ENCODE data around the gene RPLP2. TPM values are rescaled to one million over a fixed set of nuclear protein-coding genes. Genes with fewer than 3 reads are reported as not detected.

RPLP2 gene
- total RNA-seq, 1 experiment from 2014 or later, result 1,150 TPM

DNA sequence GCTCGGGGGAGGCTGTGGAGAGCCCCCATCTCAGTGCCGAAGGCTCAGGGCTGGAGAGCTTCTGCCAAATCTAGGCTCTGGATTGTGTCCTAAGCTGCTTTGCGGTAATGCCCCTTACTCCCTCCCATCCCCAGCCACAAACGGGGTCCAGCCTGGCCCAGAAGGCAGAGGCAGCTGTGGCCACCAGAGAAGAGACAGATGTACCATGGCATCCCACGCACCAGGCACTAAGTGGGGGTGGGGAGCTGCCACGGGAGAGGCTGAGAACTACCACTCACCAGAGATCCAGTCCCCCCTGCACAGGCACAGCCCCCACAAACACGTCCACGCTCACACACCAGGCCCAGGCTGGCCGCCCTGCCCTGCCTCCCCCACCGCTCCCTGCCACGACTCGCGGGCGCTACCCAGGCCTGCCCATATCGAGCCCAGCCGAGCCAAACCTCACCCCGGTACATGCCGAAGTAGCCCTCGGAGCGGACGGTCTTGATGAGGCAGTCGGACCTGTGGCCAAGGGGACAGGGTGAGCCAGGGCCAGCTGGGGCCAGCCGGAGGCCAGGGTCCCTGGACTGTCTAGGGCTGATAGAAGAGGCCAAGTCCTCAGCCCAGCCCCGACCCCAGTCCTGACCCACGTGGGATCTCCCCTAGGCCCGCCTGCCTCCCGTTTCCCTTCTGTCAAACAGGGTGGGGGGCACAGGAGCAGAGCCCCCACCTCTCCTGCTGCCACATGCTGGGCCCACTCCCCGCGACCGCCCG, 15.6 kb upstream of the RPLP2 start:
- H3K27me3 ChIP-seq, result no peaks in the 10 kb centered on the region
- no peaks in the 10 kb centered on the region for H3K36me3 ChIP-seq
- H3K4me1 ChIP-seq, result peaks cover 25% of the 10 kb centered on the region
- no peak overlapping the region for H3K27ac ChIP-seq
- DNase-seq, result peak in 1 of 2 experiments; percentile 24
- no peaks in the 10 kb centered on the region for H3K9me3 ChIP-seq (replicated peaks)
- no peak overlapping the region for H3K4me3 ChIP-seq

DNA sequence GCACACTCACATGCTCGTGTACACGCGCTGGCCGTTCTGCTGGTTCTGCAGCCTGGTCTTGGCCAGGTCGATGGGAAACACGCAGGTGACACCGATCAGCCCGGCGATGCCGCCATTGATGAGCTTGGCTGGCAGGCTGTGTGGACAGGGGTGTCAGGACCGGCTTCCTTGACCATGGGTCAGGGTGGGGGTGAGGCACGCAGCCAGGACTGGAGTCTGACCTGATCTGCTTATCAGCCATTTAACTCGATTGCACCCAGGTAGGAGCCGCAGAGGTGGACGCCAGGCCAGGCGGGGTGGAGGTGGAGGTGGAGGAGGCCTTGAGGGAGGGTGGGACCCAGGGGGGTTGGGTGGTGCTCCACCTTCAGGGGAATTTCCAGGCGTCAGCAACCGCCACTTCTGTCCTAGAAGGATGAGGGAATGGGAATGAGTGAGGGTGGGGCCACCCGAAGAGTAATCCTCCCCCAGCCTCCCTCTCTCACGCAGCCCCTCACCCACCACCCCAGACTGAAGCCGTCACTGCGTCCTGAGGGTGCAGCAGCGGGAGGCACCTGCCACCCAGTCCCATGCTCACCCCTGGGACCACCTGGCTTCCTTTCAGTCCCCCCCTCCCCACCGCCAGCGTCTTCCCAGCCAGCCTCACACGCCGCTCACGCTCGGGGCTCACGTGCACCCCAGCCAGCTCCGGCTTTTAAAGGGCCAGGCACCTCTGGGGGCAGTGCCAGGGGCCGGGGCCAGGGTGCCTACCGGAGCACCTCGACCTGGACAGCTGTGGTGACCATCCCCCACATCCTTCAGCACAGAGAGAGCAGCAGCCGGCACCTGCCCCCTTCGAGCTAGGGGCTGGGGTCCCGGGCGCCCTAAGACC, 14.8 kb upstream of the RPLP2 start:
- Histone ChIP-seq H3K9me3 (replicated peaks) (no peaks in the 10 kb centered on the region), H3K36me3 (no peaks in the 10 kb centered on the region), H3K27me3 (no peaks in the 10 kb centered on the region), H3K27ac (peak overlapping the region; percentile 43; the same call in 1 of the 2 replicates), H3K4me3 (peak overlapping the region; percentile 71), H3K4me1 (peaks cover 19% of the 10 kb centered on the region)
- DNase-seq, result peak in 1 of 2 experiments; percentile 6

DNA sequence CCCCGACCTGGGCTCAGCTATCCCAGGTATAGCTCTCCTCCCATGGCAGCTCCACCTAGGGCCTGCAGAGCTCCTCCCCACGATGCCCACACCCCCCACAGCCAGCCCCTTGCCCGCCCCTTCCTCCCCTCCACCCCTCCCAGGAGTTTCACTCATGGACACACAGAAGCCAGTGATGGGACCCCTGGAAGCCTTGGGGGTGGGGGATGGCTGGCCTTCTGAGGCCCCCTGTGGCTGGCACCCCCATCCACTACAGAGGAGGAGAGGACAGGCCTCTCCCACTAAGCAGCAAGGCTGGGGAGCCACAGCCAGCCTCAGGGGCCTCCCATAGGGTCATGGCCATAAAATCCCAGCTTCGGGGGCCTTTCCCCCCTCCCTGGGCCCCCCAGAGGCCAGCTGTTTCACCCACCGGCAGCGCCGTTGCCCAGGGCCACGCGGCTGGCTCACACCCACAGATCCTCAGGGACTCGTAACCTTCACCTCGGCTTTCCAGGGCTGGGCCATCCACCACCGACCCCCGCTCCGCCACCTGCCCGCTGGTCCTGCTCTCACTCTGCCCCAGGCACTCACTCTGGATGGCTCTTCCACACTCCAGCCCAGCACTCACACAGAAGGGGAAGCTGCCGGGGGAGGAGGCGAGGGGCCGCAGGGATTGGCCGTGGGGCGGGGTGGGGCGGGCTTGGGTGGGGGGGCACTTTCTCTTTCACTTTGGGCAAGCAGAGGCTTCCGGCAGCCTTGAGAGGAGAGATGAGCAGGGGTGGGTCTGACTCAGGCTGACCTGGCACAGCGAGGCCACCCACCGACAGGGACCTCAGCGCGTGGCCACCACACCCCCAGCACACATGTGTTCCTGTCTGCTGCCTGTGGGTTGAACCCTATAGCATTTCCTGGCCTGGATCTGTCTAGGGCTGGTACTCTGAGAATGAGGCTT, 13.9 kb upstream of the RPLP2 start:
- Histone ChIP-seq H3K36me3 (peaks cover under 1% of the 10 kb centered on the region; the same call in 1 of the 2 replicates), H3K9me3 (replicated peaks) (no peaks in the 10 kb centered on the region), H3K27ac (peak overlapping the region; percentile 53), H3K4me1 (peaks cover 17% of the 10 kb centered on the region), H3K27me3 (no peaks in the 10 kb centered on the region), H3K4me3 (peak overlapping the region; percentile 71)
- DNase-seq, result peak; percentile 94

DNA sequence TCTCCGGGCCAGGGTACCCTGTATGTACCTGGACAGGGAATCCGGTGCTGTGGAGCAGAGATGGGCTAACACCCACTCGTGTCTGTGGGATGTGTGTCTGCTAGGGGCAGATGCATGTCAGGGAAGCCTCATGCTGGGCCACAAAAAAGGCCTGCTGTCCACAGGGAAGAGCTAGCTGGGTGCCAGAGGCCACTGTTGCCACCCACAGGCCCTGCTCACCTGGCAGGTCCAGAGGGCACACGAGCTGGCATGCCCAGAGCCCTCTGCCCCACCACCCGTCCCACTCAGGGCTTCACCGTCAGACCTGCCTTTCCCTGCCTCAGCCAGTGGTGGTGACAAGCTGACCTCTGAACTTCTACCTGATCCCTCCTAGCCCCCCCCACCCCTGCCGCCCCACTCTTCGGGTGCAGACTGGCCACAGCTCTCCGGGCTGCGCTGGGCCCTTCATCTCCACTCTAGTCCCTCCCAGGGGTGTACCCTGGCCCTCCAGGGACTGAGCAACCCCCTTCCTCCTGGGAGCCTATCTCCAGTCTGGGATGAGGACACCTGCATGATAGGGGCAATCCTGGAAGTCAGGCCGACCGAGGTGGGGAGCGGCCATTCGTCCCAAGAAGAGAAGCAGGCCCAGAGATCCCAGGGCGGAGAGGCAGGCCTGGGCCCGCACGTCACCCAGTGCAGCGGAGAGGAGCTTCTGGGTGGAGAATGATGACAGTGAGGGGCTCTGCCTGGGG, 13.0 kb upstream of the RPLP2 start:
- no peaks in the 10 kb centered on the region for H3K9me3 ChIP-seq (replicated peaks)
- no peak for DNase-seq
- H3K36me3 ChIP-seq, result peaks cover 3% of the 10 kb centered on the region; the same call in 1 of the 2 replicates
- H3K4me1 ChIP-seq, result peaks cover 17% of the 10 kb centered on the region
- peak overlapping the region; percentile 53 for H3K27ac ChIP-seq
- peak overlapping the region; percentile 71 for H3K4me3 ChIP-seq
- H3K27me3 ChIP-seq, result no peaks in the 10 kb centered on the region

DNA sequence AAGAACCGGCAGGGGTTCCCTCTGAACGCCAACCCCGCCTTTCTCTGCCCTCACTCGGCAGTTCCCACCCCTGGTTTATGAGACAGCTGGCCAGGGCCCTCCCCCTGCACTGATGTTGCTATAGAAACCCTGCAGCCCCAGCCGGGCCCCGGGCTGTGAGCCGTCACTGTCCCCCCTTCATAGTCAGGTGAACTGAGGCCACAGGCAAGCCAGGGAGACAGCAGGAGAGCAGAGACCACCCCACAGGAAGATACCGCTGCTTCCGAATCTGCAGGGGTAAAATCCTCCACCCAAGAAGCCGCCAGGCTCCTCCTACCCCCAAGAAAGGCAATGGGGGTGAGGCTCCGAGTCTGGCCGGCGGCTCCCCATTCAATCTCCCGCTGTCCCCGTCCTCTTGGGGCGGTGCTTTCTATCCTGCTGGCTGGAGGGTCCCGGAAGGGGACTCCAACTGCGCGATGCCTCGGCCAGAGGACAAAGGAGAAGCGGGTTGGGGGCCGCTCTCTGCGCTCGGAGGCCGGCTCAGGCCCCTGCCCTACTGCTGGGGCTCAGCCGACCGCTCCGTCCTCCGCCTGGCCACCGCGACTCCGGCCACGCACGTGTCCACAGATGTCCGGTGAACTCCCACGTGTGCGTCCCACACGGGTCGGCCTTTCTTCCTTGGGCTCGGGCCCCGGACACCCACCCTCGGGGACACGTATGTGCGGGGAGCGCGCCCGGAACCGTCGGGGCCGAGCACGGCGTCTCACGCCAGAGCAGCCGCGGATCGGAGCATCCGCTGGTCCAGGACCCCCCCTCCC, 12.3 kb upstream of the RPLP2 start:
- Histone ChIP-seq H3K4me3 (peak overlapping the region; percentile 71), H3K27me3 (no peaks in the 10 kb centered on the region), H3K9me3 (replicated peaks) (no peaks in the 10 kb centered on the region), H3K36me3 (peaks cover 4% of the 10 kb centered on the region; the same call in 1 of the 2 replicates), H3K4me1 (peaks cover 18% of the 10 kb centered on the region), H3K27ac (peak overlapping the region; percentile 71)
- peak; percentile 93 to 94 for DNase-seq

DNA sequence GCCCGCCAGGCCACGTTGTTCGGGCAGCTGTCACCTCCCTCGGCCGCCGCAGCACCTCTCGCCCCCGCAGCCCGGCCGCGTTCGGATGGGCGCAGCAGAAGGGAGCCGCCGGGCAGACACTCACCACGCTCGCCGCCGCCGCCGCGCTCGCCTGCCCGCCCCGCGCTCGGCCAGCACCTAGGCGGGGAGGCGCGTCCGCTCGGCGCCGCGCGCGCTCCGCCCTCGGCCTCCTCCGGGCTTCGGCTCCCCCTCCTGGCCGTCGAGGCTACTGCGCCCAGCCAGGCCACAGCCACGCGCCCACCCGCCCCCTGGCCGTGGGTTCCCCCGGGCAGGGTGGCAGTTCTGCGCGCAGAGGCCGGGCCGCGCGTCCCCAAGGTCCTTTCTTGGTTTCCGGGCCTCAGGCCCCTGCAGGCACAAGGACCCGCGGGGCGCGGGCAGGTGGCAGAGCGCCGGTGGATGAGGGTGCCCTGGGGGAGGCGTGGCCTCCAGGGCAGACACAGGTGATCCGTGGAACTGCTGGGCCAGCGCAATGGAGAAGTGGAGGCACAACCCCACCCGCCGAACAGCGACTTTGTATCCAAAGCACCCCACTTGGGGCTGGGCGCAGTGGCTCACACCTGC, 11.6 kb upstream of the RPLP2 start, which contains the start of gene SLC25A22:
Gene SLC25A22, minus strand, starts transcription at position 189 of the 621 bp plus-strand sequence. CDS start 3,275 bp downstream, outside the sequence.
- DNase-seq, result peak; percentile 79 to 85
- Histone ChIP-seq H3K9me3 (replicated peaks) (no peaks in the 10 kb centered on the region), H3K36me3 (peaks cover 6% of the 10 kb centered on the region; the same call in 1 of the 2 replicates), H3K27me3 (no peaks in the 10 kb centered on the region), H3K4me1 (peaks cover 24% of the 10 kb centered on the region), H3K27ac (peak within 1 kb of the TSS; percentile 71), H3K4me3 (peak within 1 kb of the TSS; percentile 71)

DNA sequence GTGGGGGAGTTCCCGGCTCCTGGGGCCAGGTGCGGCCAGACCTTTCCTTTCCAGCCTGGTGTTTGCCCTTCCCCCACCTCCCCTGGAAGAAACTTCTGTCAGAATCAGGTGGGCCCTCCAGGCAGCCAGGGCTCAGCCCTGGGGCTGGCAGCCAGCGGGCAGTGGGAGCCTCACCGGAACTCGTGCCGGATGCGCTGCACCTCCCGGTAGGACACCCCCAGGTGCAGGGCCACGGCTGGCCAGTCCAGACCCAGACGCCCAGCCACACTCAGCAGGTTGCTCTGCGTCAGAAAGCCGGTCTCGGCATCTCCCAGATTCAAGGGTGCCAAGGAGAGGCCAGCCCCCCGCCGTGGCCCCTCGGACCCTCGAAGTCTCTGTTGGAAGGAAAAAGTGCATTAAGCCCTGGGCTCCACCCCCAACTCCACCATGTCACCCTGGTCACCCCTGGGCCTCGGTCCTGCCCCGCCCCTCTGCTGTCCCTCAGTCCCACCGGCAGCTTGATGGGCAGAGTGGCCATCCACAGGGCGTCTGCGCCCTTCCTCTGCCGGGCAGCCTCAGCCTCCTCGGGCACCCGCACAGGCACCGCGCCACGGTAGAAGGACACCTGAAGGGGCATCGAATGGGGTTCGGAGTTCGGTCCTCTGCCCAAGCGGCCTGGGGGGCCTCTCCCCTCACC, 10.0 kb upstream of the RPLP2 start:
- H3K4me1 ChIP-seq, result peaks cover 31% of the 10 kb centered on the region
- no peaks in the 10 kb centered on the region for H3K9me3 ChIP-seq (replicated peaks)
- no peak for DNase-seq
- no peaks in the 10 kb centered on the region for H3K27me3 ChIP-seq
- H3K36me3 ChIP-seq, result peaks cover 6% of the 10 kb centered on the region; the same call in 1 of the 2 replicates
- H3K4me3 ChIP-seq, result no peak overlapping the region
- no peak overlapping the region for H3K27ac ChIP-seq

DNA sequence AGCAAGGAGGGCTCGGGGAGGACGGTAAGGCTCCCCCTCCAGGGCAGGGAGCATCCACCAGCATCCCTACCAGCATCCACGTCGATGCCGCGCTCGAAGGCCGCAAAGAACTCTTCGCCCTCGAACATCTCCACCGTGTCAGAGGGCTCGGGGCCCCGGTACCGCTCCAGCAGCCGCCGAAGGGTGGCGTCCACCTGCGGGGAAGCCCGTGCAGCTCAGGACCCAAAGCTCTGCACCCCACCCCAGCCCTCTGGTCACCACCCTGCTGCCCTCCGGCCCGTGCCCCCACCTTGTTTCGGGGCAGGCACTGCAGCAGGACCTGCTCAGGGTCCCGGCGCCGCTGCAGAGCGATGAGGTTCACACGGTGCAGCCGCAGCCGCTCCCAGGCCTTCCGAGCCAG, 9.3 kb upstream of the RPLP2 start:
- Histone ChIP-seq H3K9me3 (replicated peaks) (no peaks in the 10 kb centered on the region), H3K27ac (no peak overlapping the region), H3K4me3 (no peak overlapping the region), H3K27me3 (no peaks in the 10 kb centered on the region), H3K36me3 (peaks cover 6% of the 10 kb centered on the region; the same call in 1 of the 2 replicates), H3K4me1 (peaks cover 26% of the 10 kb centered on the region)
- DNase-seq, result no peak

DNA sequence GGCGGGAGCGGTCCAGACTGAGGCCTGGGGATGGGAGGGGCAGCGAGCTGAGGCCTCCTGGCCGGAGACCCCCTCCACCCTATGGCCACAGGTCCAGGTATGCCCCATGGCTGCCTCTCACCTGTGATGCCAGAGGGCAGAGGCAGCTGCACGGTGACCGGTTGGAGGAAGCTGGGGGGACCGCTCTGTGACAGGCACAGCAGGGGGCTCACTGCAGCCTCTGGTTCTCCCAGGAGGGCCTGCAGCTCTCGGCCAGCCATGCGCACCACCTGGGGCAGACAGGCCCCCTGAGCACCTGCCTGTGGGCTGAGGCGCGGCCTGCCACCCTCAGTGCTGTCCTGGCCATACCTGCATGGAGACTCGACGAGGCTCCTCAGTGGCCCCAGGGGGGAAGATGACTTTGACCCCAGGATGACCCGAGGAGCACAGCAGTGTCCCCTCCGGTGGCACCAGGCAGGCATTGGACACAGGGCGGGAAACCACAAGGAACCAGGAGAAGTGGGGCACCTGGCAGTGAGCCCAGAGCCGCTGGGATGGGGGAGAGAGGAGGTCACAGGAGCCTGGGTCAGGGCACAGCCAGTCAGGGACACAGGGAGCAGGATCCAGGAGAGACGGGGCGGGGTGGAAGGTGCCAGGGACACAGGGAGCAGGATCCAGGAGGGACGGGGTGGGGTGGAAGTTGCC, 8.5 kb upstream of the RPLP2 start:
- no peaks in the 10 kb centered on the region for H3K9me3 ChIP-seq (replicated peaks)
- H3K4me1 ChIP-seq, result peaks cover 21% of the 10 kb centered on the region
- DNase-seq, result no peak
- no peaks in the 10 kb centered on the region for H3K27me3 ChIP-seq
- H3K27ac ChIP-seq, result no peak overlapping the region
- H3K36me3 ChIP-seq, result peaks cover 6% of the 10 kb centered on the region; the same call in 1 of the 2 replicates
- no peak overlapping the region for H3K4me3 ChIP-seq

DNA sequence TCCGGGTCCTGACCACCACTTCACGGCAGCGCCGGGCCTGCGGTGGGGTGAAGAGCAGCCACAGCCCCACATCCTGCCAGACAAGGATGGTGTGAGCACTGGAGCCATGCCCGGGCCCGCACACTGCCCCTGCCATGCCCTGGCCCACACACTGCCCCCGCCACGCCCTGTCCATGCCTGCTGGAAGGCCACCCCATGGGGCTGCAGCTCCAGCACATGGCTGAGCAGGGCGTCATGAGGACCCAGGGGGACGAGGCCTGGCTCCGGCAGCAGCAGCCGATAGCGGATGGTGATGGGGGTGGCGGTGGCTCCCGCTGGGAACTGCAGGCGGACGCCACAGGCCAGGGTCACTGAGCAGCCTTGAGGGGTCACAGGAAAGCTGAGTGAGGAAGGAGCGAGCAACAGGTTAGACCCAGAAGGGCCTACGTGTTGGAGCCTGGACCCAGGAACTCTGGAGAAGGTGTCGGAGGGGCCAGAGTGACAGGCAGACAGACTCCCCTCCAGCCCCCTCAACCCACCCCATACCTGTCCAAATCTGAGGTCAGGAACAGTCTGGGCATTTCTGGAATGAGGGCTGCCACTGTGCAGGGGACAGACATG, 7.6 kb upstream of the RPLP2 start:
- Histone ChIP-seq H3K9me3 (replicated peaks) (no peaks in the 10 kb centered on the region), H3K27me3 (no peaks in the 10 kb centered on the region), H3K4me1 (peaks cover 14% of the 10 kb centered on the region)

DNA sequence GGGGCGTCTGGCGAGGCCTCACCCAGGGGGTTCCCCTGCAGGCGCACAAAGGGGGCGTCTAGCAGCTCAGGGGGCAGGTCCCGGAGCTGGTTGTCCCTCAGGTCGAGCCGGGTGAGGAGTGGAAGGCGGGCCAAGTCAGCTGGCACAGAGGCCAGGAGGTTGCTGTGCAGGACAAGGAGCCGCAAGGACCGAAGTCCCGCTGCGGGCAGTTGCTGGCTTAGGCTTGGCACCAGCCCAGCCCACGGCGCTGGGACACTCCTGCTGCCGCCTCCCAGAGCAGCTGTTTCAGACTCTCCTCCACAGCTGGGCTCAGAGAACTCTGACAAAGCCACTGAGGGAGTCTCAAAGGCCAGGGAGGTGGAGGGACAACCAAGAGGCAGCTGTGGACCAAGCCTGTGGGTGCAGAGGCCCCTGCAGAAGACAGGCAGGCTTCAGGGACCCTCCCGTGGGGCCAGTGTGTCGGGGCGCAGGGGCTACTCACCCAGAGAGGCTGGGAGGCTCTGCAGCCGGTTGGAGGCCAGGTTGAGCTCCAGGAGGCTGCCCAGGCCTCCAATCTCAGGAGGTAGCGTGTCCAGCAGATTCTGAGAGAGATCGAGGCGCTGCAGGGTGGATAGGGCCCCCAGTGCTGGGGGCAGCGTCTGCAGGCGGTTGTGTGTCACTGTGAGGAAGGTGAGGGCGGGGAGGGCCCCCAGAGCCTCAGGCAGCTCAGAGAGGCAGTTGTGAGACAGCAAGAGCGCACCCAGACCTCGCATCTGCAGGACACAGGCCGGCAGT, 6.9 kb upstream of the RPLP2 start:
- Histone ChIP-seq H3K27me3 (no peaks in the 10 kb centered on the region), H3K4me1 (peaks cover 14% of the 10 kb centered on the region), H3K4me3 (no peak overlapping the region), H3K36me3 (peaks cover 6% of the 10 kb centered on the region; the same call in 1 of the 2 replicates), H3K9me3 (replicated peaks) (no peaks in the 10 kb centered on the region), H3K27ac (no peak overlapping the region)
- peak; percentile 68 to 79 for DNase-seq

More for the DNA sequence above, 7.6 kb upstream of the RPLP2 start:
- no peak overlapping the region for H3K27ac ChIP-seq
- no peak for DNase-seq
- no peak overlapping the region for H3K4me3 ChIP-seq
- H3K36me3 ChIP-seq, result peaks cover 6% of the 10 kb centered on the region; the same call in 1 of the 2 replicates
